H9 (cell line): ENCODE data around the gene NTRK3. TPM values are rescaled to one million over a fixed set of nuclear protein-coding genes. Genes with fewer than 3 reads are reported as not detected.

Experiments
- DNase-seq: peaks from one replicate; pipeline ENCODE4 v3.0.0-alpha.2; 2017
- H2AFZ ChIP-seq: one replicate; pipeline ENCODE4 v1.6.1; 2013; ENCODE audit warnings: mild to moderate bottlenecking, low read length, control low read depth, moderate library complexity
- H2AK5ac ChIP-seq: 2 replicates; pipeline ENCODE4 v1.6.1; 2013; ENCODE audit warnings: low read length, control low read depth, mixed read lengths; ENCODE audit not compliant: insufficient read length
- H2BK120ac ChIP-seq: one replicate; pipeline ENCODE4 v1.6.1; 2013; ENCODE audit warnings: low read depth, mild to moderate bottlenecking, low read length, control low read depth, inconsistent platforms; ENCODE audit not compliant: poor library complexity, severe bottlenecking
- H2BK12ac ChIP-seq: 2 replicates; pipeline ENCODE4 v1.6.1; 2013; ENCODE audit warnings: low read length, control low read depth, mixed read lengths, low read depth; ENCODE audit not compliant: insufficient read length
- H2BK15ac ChIP-seq: 2 replicates; pipeline ENCODE4 v1.6.1; 2013; ENCODE audit warnings: low read depth, low read length, control low read depth
- H2BK20ac ChIP-seq: one replicate; pipeline ENCODE4 v1.6.1; 2013; ENCODE audit warnings: low read depth, mild to moderate bottlenecking, low read length, control low read depth, inconsistent platforms; ENCODE audit not compliant: poor library complexity, severe bottlenecking
- H2BK5ac ChIP-seq: 2 replicates; pipeline ENCODE4 v1.6.1; 2013; ENCODE audit warnings: low read length, control low read depth, mixed read lengths; ENCODE audit not compliant: insufficient read length
- H3K14ac ChIP-seq: 2 replicates; pipeline ENCODE4 v1.6.1; 2013; ENCODE audit warnings: low read length, control low read depth; ENCODE audit not compliant: insufficient read depth
- H3K18ac ChIP-seq: 2 replicates; pipeline ENCODE4 v1.6.1; 2013; ENCODE audit warnings: low read depth, mild to moderate bottlenecking, mixed read lengths, low read length, control low read depth; ENCODE audit not compliant: insufficient read length
- H3K23ac ChIP-seq: 2 replicates; pipeline ENCODE4 v1.6.1; 2013; ENCODE audit warnings: low read length, control low read depth, mixed read lengths, low read depth; ENCODE audit not compliant: insufficient read length
- H3K23me2 ChIP-seq: 2 replicates; pipeline ENCODE4 v1.6.1; 2013; ENCODE audit warnings: low read depth, mild to moderate bottlenecking, mixed read lengths, low read length, control low read depth; ENCODE audit not compliant: insufficient read length, poor library complexity, severe bottlenecking
- H3K27ac ChIP-seq: 2 replicates; pipeline ENCODE4 v1.5.1; 2013; ENCODE audit warnings: low read length, control low read depth, mixed read lengths, low read depth; ENCODE audit not compliant: insufficient read length
- H3K27me3 ChIP-seq: 2 replicates; pipeline ENCODE4 v1.6.1; 2013; ENCODE audit warnings: low read length, control low read depth, inconsistent platforms; ENCODE audit not compliant: insufficient read depth
- H3K4ac ChIP-seq: 2 replicates; pipeline ENCODE4 v1.6.1; 2013; ENCODE audit warnings: low read depth, mild to moderate bottlenecking, control low read depth, inconsistent platforms, low read length, moderate library complexity
- H3K4me1 ChIP-seq: 2 replicates; pipeline ENCODE4 v1.6.1; 2013; ENCODE audit warnings: low read length, control low read depth, inconsistent platforms; ENCODE audit not compliant: insufficient read depth
- H3K4me2 ChIP-seq: 2 replicates; pipeline ENCODE4 v1.6.1; 2013; ENCODE audit warnings: low read length, control low read depth, mixed read lengths; ENCODE audit not compliant: insufficient read length, insufficient read depth
- H3K56ac ChIP-seq: 2 replicates; pipeline ENCODE4 v1.6.1; 2013; ENCODE audit warnings: low read depth, mild to moderate bottlenecking, mixed read lengths, low read length, control low read depth; ENCODE audit not compliant: insufficient read length
- H3K79me1 ChIP-seq: 2 replicates; pipeline ENCODE4 v1.6.1; 2013; ENCODE audit warnings: low read depth, mild to moderate bottlenecking, moderate library complexity, low read length, control low read depth, inconsistent platforms; ENCODE audit not compliant: insufficient read depth, poor library complexity, severe bottlenecking
- H3K79me2 ChIP-seq: 2 replicates; pipeline ENCODE4 v1.6.1; 2013; ENCODE audit warnings: low read length, control low read depth, inconsistent platforms; ENCODE audit not compliant: insufficient read depth
- H3K9ac ChIP-seq: 2 replicates; pipeline ENCODE4 v1.6.1; 2013; ENCODE audit warnings: low read length, control low read depth, mixed read lengths; ENCODE audit not compliant: insufficient read length; ENCODE audit errors: extremely low read depth
- H3K9me3 ChIP-seq: one replicate; pipeline ENCODE4 v1.6.1; 2013; ENCODE audit warnings: low read depth, low read length, inconsistent platforms; ENCODE audit not compliant: control insufficient read depth
- H3T11ph ChIP-seq: one replicate; pipeline ENCODE4 v1.6.1; 2013; ENCODE audit warnings: mild to moderate bottlenecking, low read length, control low read depth, inconsistent platforms
- H4K20me1 ChIP-seq: one replicate; pipeline ENCODE4 v1.6.1; 2013; ENCODE audit not compliant: control insufficient read depth, insufficient read length, insufficient read depth
- H4K5ac ChIP-seq: 2 replicates; pipeline ENCODE4 v1.6.1; 2013; ENCODE audit warnings: low read depth, mild to moderate bottlenecking, mixed read lengths, low read length, control low read depth; ENCODE audit not compliant: insufficient read length
- H4K8ac ChIP-seq: replicated peaks from 2 replicates; pipeline ENCODE4 v1.6.1; 2013; ENCODE audit warnings: low read length, control low read depth, mixed read lengths, low read depth; ENCODE audit not compliant: insufficient read length
- H4K91ac ChIP-seq: 2 replicates; pipeline ENCODE4 v1.6.1; 2013; ENCODE audit warnings: low read depth, mild to moderate bottlenecking, moderate library complexity, mixed read lengths, low read length, control low read depth; ENCODE audit not compliant: insufficient read length
- H3K27ac Mint-ChIP-seq, 3 experiments: 2 replicates in 2 of 3; 3 replicates in 1 of 3; pipeline ENCODE4 v1.8.0; 2020 to 2021; ENCODE audit warnings: mixed read lengths in 3 of 3, mild to moderate bottlenecking in 1 of 3, moderate library complexity in 1 of 3
- H3K27me3 Mint-ChIP-seq: 2 replicates; pipeline ENCODE4 v1.8.0; 2021; ENCODE audit warnings: low read depth, mild to moderate bottlenecking, moderate library complexity, mixed read lengths
- H3K36me3 Mint-ChIP-seq, 3 experiments: 2 replicates in 2 of 3; 3 replicates in 1 of 3; pipeline ENCODE4 v1.8.0; 2020 to 2021; ENCODE audit warnings: low read depth in 3 of 3, mixed read lengths in 3 of 3; ENCODE audit not compliant: insufficient read depth in 1 of 3
- H3K4me1 Mint-ChIP-seq, 2 experiments: 2 replicates each; pipeline ENCODE4 v1.8.0; 2020; ENCODE audit warnings: mixed read lengths in 2 of 2
- H3K4me3 Mint-ChIP-seq, 2 experiments: 2 replicates in 1 of 2; 3 replicates in 1 of 2; pipeline ENCODE4 v1.8.0; 2020 to 2021; ENCODE audit warnings: mild to moderate bottlenecking in 2 of 2, mixed read lengths in 2 of 2, moderate library complexity in 1 of 2
- H3K9me3 Mint-ChIP-seq, 2 experiments: 2 replicates in 1 of 2; 3 replicates in 1 of 2; pipeline ENCODE4 v1.8.0; 2020; ENCODE audit warnings: mild to moderate bottlenecking in 2 of 2, mixed read lengths in 2 of 2, moderate library complexity in 1 of 2
- WGBS: extraction: QIAGEN DNeasy Blood & Tissue Kit; methylation state at CpG from one replicate; pipeline ENCODE4 v1.1.7; 2013; ENCODE audit warnings: missing lambda C conversion rate, low lambda C conversion rate, mixed read lengths; ENCODE audit not compliant: insufficient read length; ENCODE audit errors: extremely low coverage; 5-methylcytosine and 5-hydroxymethylcytosine counted together
- total RNA-seq: library from RNA; stranded (reverse); gene quantifications from 2 replicates; pipeline ENCODE4 v1.2.1, GENCODE V29; 2021
- TF ChIP-seq, protein P1 (sequence below): fragments of 200-600 bp; sonication (generic); conservative IDR thresholded peaks from 3 replicates; pipeline ENCODE4 v1.8.0; 2021; ENCODE audit warnings: antibody characterized with exemption, mild to moderate bottlenecking

The NTRK3 gene
- total RNA-seq, 1 experiment from 2014 or later, result 2.5 TPM

DNA sequence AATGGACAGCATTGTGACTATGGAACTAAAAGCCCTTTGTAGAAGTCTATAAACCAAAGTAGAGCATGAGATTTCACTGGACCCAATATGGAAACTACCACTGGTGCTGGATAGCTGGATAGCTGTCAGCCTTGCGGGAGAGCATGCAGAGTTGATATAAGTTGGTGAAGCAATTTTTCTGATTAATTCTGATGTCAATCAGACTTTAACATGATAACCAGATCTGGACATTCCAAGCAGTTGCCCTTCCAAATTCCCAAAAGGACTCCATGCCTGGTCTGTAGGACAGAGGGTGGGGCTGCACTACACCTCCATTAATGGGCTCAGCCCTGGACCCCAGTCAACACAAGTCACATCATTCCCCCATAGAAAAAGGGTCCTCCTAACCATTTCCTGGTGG, 437.8 kb downstream of the NTRK3 start:
- no peaks in the 10 kb centered on the region for H3K23me2 ChIP-seq
- Mint-ChIP-seq H3K27me3 (peaks cover 56% of the 10 kb centered on the region), H3K4me3 (no peak overlapping the region), H3K36me3 (no peaks in the 10 kb centered on the region), H3K9me3 (no peaks in the 10 kb centered on the region), H3K4me1 (no peaks in the 10 kb centered on the region), H3K27ac (no peak overlapping the region)
- no peaks in the 10 kb centered on the region for H3K4me1 ChIP-seq
- no peak overlapping the region for H3K9ac ChIP-seq
- no peaks in the 10 kb centered on the region for H4K20me1 ChIP-seq
- H2BK120ac ChIP-seq, result no peak overlapping the region
- no peak overlapping the region for H2BK20ac ChIP-seq
- no peaks in the 10 kb centered on the region for H3K9me3 ChIP-seq
- no peak overlapping the region for H3T11ph ChIP-seq
- H4K91ac ChIP-seq, result no peak overlapping the region
- TF ChIP-seq, protein P1, sequence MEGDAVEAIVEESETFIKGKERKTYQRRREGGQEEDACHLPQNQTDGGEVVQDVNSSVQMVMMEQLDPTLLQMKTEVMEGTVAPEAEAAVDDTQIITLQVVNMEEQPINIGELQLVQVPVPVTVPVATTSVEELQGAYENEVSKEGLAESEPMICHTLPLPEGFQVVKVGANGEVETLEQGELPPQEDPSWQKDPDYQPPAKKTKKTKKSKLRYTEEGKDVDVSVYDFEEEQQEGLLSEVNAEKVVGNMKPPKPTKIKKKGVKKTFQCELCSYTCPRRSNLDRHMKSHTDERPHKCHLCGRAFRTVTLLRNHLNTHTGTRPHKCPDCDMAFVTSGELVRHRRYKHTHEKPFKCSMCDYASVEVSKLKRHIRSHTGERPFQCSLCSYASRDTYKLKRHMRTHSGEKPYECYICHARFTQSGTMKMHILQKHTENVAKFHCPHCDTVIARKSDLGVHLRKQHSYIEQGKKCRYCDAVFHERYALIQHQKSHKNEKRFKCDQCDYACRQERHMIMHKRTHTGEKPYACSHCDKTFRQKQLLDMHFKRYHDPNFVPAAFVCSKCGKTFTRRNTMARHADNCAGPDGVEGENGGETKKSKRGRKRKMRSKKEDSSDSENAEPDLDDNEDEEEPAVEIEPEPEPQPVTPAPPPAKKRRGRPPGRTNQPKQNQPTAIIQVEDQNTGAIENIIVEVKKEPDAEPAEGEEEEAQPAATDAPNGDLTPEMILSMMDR, result no peak
- H3K56ac ChIP-seq, result no peak overlapping the region
- no peak overlapping the region for H3K23ac ChIP-seq
- H3K4ac ChIP-seq, result no peak overlapping the region
- no peak overlapping the region for H4K8ac ChIP-seq
- H3K79me1 ChIP-seq, result no peaks in the 10 kb centered on the region
- no peak overlapping the region for H2BK12ac ChIP-seq
- H3K4me2 ChIP-seq, result no peak overlapping the region
- H3K27me3 ChIP-seq, result no peaks in the 10 kb centered on the region
- no peak overlapping the region for H2AK5ac ChIP-seq
- WGBS, result no CpG with 5 or more reads among the region's 1 CpG
- no peak overlapping the region for H3K14ac ChIP-seq
- no peak overlapping the region for H3K18ac ChIP-seq
- H2AFZ ChIP-seq, result no peak overlapping the region
- DNase-seq, result no peak
- H4K5ac ChIP-seq, result no peak overlapping the region
- H3K27ac ChIP-seq, result no peak overlapping the region
- H2BK15ac ChIP-seq, result no peak overlapping the region
- H3K79me2 ChIP-seq, result no peaks in the 10 kb centered on the region
- H2BK5ac ChIP-seq, result no peak overlapping the region
